Measurements from ENCODE around the gene GRIK3.
A peak's percentile ranks its signal among the peaks of the same experiment; 100 is the strongest.

GRIK3 gene

GRCh38 chr1:36975642-36976041, 58.7 kb downstream of the GRIK3 start:
- DNase-seq: no peak

- DNase-seq: no peak
Measured at GRCh38 chr1:36973056-36973455, 61.3 kb downstream of the GRIK3 start.

GRCh38 chr1:36971852-36972618, 62.3 kb downstream of the GRIK3 start:
- DNase-seq: no peak

GRCh38 chr1:36968730-36969129, 65.6 kb downstream of the GRIK3 start:
- DNase-seq: peak in 1 of 2 experiments; percentile 13

GRCh38 chr1:36966242-36966641, 68.1 kb downstream of the GRIK3 start:
- DNase-seq: no peak

DNA sequence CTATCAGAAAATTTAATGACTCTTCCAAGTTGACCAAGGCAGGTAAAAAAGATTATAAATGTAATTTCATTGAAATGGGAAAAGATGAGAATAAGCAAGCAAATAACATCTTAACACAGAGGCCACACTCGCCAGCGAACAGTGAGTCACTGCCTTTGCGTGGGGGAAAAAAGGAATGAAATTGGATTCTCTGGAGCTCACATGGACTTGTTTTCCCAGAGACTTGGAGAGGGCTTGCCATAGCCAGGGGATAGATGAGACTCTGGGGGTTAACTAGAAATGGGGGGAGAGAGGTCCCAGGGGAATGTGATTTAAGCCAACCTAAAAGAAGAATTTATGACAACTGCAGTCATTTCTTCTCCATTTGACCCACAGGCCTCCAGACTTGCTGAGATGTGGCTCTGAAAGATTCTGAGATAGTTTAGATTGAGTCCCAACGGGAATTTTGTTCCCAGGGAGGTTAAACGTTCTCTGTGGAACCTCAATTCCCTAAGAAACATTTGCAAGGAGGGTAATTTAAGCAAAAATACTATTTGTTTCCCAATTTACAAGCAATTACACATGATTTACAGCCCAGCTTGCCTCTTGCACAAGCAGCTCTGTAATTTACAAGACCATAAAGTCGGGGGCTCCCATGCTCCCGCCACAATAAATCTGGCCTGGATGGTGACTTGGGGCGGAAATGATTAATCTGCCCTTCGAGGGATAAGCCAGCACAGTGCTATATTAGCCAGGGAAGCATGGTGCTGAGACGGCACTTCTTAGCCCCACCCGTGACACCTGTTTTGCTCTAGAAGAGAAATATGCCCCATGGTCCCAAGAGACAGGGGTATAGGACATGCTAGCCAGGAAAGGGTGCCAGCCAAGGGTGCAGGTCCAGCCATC, 68.8 kb downstream of the GRIK3 start:
- DNase-seq: no peak

- DNase-seq: no peak
Measured at GRCh38 chr1:36964830-36965229, 69.5 kb downstream of the GRIK3 start.

DNA sequence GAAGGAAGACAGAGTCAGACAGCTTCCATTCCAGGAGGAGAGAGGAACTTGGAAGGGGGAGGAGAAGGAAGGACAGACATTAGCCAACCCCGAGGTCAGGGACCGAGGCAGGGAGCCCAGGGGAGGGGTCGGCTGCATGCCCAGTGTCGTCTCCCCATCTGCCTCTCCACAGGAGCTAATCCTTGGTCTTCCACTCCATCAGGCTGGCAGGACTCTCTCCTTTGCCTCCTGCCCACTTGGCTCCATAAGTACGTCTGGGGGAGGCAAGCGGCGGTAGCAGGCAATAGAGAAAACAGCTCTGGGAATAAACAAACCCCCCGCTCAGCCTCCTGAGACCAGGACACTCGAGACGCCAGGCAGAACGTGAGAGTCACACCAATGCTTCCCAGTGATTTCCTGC, 71.3 kb downstream of the GRIK3 start:
- peak; percentile 29 to 58 for DNase-seq

GRCh38 chr1:36961062-36961615, 73.2 kb downstream of the GRIK3 start:
- DNase-seq: no peak

DNA sequence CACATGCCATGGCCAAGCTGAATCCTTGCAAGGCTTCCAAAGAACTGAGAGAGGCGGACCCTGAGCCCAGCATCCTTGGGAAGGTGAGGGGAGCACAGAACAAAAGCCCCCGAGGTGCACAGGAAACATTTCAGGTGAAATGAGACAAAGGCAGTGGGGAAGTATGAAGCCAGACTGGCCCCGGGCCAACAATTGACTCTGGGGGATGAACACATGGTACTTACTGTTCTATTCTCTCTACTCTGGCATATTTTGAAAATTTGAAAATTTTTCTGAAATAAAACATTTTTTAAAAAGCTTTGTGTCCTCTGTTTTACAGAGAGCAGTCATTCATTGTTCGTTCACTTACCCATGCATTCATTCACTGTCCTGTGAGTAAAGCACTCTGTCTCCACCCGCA, 77.7 kb downstream of the GRIK3 start:
- DNase-seq: no peak

- no peak for DNase-seq
Measured at GRCh38 chr1:36955016-36955415, 79.3 kb downstream of the GRIK3 start.

GRCh38 chr1:36953061-36953460, 81.3 kb downstream of the GRIK3 start:
- no peak for DNase-seq

GRCh38 chr1:36951761-36952160, 82.6 kb downstream of the GRIK3 start:
- no peak for DNase-seq

DNA sequence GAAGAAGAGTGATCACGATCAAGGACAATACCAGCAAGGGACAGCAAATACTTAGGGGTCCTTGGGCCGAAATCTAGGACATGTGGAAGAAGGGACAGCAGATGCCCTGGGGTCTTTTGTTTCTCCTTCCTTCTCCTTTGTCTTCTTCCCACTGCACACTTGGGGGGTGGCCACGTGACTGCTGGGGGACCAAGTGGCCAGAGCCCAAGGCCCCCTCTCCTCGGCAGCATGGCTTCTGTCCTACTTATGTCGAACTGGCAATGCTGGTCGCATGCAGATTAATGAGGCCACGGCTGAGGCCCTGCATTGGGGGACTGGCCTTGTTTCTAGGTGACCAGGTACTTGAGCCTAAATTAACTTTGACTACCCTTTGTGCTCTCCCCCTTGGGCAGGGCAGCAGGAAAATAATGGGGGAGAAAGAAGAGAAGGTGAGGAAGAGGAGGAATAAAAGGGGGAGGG, 83.0 kb downstream of the GRIK3 start:
- no peak for DNase-seq

GRCh38 chr1:36950604-36951291, 83.6 kb downstream of the GRIK3 start:
- no peak for DNase-seq

- no peak for DNase-seq
Measured at GRCh38 chr1:36948606-36949005, 85.7 kb downstream of the GRIK3 start.

DNA sequence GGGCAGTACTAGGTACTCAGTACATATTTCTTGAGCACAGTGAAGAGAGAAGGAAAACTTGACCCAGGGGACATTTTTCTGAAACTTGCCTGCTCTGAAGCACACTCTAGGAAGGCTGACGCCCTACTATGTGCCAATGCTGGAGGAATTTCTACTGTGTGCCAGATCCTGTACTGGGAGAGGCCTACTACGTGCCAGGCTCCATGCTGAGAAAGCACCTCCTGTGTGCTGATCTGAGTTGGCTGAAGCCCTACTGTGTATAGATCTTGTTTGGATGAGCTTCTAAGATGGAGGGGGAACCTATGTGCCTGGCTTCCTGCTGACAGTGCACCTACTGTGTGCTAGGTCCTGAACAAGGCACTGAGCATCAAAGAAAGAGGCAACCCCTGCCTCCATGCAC, 86.2 kb downstream of the GRIK3 start:
- no peak for DNase-seq

GRCh38 chr1:36947384-36947783, 86.9 kb downstream of the GRIK3 start:
- DNase-seq: no peak

DNA sequence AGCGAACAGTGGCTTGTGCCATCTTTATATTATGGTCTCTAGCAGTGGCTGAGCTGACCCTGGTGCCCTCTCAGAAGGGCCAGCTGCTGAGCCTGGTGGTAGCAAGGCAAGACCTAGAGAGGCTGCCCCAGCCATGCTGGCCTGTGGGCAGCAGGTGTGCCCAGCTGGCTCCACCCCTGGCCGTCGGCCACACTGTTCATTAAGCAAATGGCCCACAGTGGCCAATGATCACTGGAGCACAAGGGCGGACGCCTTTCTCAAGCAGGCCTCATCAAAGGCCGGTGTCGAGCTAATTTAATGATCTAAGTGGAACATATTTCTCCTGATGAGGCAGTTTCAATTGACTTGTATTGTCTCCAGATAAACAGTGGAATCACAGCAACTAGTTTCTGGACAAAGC, 89.4 kb downstream of the GRIK3 start:
- no peak for DNase-seq

GRCh38 chr1:36942148-36942547, 92.2 kb downstream of the GRIK3 start:
- DNase-seq: no peak

- no peak for DNase-seq
Measured at GRCh38 chr1:36941316-36941978, 92.9 kb downstream of the GRIK3 start.

DNA sequence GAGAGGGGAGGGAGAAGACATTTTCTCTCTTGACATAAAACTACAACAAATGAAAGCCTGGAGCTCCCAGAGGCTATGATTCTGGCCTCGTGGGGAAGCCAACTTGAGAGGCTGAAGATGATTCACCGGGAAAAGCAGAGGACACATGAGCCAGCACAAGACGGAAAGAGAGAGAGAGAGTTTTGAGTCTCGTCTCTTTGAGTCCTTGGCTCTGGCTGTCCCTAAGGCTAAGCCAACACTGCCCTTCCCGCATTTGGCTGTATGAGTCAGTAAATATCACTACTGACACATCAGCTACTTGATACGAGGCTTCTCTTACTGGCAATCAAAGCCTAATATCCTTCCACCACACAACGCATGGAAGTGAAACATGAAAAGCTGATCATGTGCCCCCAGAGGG, 95.5 kb downstream of the GRIK3 start:
- DNase-seq: no peak

- DNase-seq: no peak
Measured at GRCh38 chr1:36937371-36937770, 96.9 kb downstream of the GRIK3 start.

Data from NCI-H187 (cell line).